Measurements from ENCODE around the gene DTX4.

DTX4 gene

GRCh38 chr11:59221441-59221840 is 49.5 kb downstream of the DTX4 start:
- Histone ChIP-seq H3K4me1 (ENCODE audit: insufficient read depth, low read length, severe bottlenecking) (peaks cover 51% of the 10 kb centered on the region), H3K79me2 (ENCODE audit: insufficient read depth, low read length) (no peaks in the 10 kb centered on the region), H3K9me2 (ENCODE audit: low read depth, low read length) (no peaks in the 10 kb centered on the region), H3K27me3 (ENCODE audit: insufficient read depth, low read length) (no peaks in the 10 kb centered on the region), H3F3A (ENCODE audit: insufficient read depth, low read length) (no peaks in the 10 kb centered on the region), H3K4me2 (ENCODE audit: low read length) (no peak overlapping the region; the same call in 1 of the 2 replicates), H3K36me3 (ENCODE audit: insufficient read depth, low read length) (no peaks in the 10 kb centered on the region), H3K9me3 (ENCODE audit: low read length) (no peaks in the 10 kb centered on the region), H3K9ac (ENCODE audit: low read length) (no peak overlapping the region), H3K4me3 (ENCODE audit: low read depth, low read length, poor library complexity, severe bottlenecking) (no peak overlapping the region), H4K20me1 (ENCODE audit: insufficient read depth, low read length) (no peaks in the 10 kb centered on the region), H3K27ac (ENCODE audit: low read depth, low read length, poor library complexity, severe bottlenecking) (no peak overlapping the region), H2AFZ (ENCODE audit: low read length) (no peak overlapping the region)
- TF ChIP-seq EZH2 (IDR thresholded peaks at IDR 0.05; ENCODE audit: borderline replicate concordance, low read length) = no peak
- TF ChIP-seq, protein P1, sequence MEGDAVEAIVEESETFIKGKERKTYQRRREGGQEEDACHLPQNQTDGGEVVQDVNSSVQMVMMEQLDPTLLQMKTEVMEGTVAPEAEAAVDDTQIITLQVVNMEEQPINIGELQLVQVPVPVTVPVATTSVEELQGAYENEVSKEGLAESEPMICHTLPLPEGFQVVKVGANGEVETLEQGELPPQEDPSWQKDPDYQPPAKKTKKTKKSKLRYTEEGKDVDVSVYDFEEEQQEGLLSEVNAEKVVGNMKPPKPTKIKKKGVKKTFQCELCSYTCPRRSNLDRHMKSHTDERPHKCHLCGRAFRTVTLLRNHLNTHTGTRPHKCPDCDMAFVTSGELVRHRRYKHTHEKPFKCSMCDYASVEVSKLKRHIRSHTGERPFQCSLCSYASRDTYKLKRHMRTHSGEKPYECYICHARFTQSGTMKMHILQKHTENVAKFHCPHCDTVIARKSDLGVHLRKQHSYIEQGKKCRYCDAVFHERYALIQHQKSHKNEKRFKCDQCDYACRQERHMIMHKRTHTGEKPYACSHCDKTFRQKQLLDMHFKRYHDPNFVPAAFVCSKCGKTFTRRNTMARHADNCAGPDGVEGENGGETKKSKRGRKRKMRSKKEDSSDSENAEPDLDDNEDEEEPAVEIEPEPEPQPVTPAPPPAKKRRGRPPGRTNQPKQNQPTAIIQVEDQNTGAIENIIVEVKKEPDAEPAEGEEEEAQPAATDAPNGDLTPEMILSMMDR (IDR thresholded peaks at IDR 0.05; ENCODE audit: low read length) = peak; percentile 39; the same call in 1 of the 2 replicates

GRCh38 chr11:59222464-59223060 is 50.6 kb downstream of the DTX4 start:
- Histone ChIP-seq H3K27me3 (ENCODE audit: insufficient read depth, low read length) (no peaks in the 10 kb centered on the region), H3K79me2 (ENCODE audit: insufficient read depth, low read length) (no peaks in the 10 kb centered on the region), H3K27ac (ENCODE audit: low read depth, low read length, poor library complexity, severe bottlenecking) (no peak overlapping the region), H2AFZ (ENCODE audit: low read length) (no peak overlapping the region), H3K4me1 (ENCODE audit: insufficient read depth, low read length, severe bottlenecking) (peaks cover 40% of the 10 kb centered on the region), H3K36me3 (ENCODE audit: insufficient read depth, low read length) (no peaks in the 10 kb centered on the region), H3K4me2 (ENCODE audit: low read length) (no peak overlapping the region), H4K20me1 (ENCODE audit: insufficient read depth, low read length) (no peaks in the 10 kb centered on the region), H3F3A (ENCODE audit: insufficient read depth, low read length) (no peaks in the 10 kb centered on the region), H3K9me3 (ENCODE audit: low read length) (no peaks in the 10 kb centered on the region), H3K9ac (ENCODE audit: low read length) (no peak overlapping the region), H3K4me3 (ENCODE audit: low read depth, low read length, poor library complexity, severe bottlenecking) (no peak overlapping the region), H3K9me2 (ENCODE audit: low read depth, low read length) (no peaks in the 10 kb centered on the region)
- no peak for TF ChIP-seq EZH2 (IDR thresholded peaks at IDR 0.05; ENCODE audit: borderline replicate concordance, low read length)
- TF ChIP-seq, protein P1 (IDR thresholded peaks at IDR 0.05; ENCODE audit: low read length) = no peak

DNA sequence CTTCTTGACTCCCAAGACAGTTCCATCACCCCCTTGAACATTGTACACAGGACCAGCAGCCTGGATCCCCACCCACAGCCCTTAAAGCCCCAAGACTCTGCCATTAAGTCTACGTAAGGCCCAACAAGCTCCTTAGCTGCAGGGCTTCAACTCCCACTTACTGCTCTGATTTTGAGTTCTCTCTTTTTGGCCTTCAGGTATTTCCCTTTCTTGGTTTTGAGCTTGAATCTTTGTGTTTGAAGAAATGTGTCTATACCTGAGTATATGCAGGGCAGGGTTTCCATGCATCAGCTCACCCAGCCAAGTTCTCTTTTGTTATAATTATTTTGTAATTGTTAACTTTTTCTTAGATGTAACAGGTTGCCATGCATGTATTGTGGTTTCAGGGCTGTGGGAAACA is 51.2 kb downstream of the DTX4 start:
- no peaks in the 10 kb centered on the region for H3K79me2 ChIP-seq (ENCODE audit: insufficient read depth, low read length)
- no peaks in the 10 kb centered on the region for H3K9me2 ChIP-seq (ENCODE audit: low read depth, low read length)
- no peak overlapping the region for H3K4me2 ChIP-seq (ENCODE audit: low read length)
- H3K27ac ChIP-seq (ENCODE audit: low read depth, low read length, poor library complexity, severe bottlenecking) = no peak overlapping the region
- H2AFZ ChIP-seq (ENCODE audit: low read length) = no peak overlapping the region
- TF ChIP-seq, protein P1 (IDR thresholded peaks at IDR 0.05; ENCODE audit: low read length) = no peak
- TF ChIP-seq EZH2 (IDR thresholded peaks at IDR 0.05; ENCODE audit: borderline replicate concordance, low read length) = no peak
- peaks cover 39% of the 10 kb centered on the region for H3K4me1 ChIP-seq (ENCODE audit: insufficient read depth, low read length, severe bottlenecking)
- H4K20me1 ChIP-seq (ENCODE audit: insufficient read depth, low read length) = no peaks in the 10 kb centered on the region
- H3K9ac ChIP-seq (ENCODE audit: low read length) = no peak overlapping the region
- no peaks in the 10 kb centered on the region for H3K27me3 ChIP-seq (ENCODE audit: insufficient read depth, low read length)
- H3K36me3 ChIP-seq (ENCODE audit: insufficient read depth, low read length) = no peaks in the 10 kb centered on the region
- H3K9me3 ChIP-seq (ENCODE audit: low read length) = no peaks in the 10 kb centered on the region
- H3F3A ChIP-seq (ENCODE audit: insufficient read depth, low read length) = no peaks in the 10 kb centered on the region
- no peak overlapping the region for H3K4me3 ChIP-seq (ENCODE audit: low read depth, low read length, poor library complexity, severe bottlenecking)
